GM18499 (cell line): Measurements from ENCODE around the gene ARHGAP15.

Experiments
- ATAC-seq: cut with Tn5 transposase; IDR thresholded peaks from one replicate; pipeline ENCODE4 v1.9.1; 2021; ENCODE audit warnings: moderate number of reproducible peaks; ENCODE audit not compliant: insufficient read depth, unreplicated experiment

Gene ARHGAP15

GRCh38 chr2:143255086-143255485 lies 125.9 kb downstream of the ARHGAP15 start:
- no peak for ATAC-seq

GRCh38 chr2:143255899-143256298 lies 126.7 kb downstream of the ARHGAP15 start:
- ATAC-seq, result no peak

GRCh38 chr2:143258126-143258892 lies 129.1 kb downstream of the ARHGAP15 start:
- ATAC-seq, result no peak

- ATAC-seq, result no peak
Observed at GRCh38 chr2:143259368-143259958, 130.2 kb downstream of the ARHGAP15 start.

GRCh38 chr2:143261986-143262385 lies 132.8 kb downstream of the ARHGAP15 start:
- no peak for ATAC-seq

GRCh38 chr2:143262389-143262788 lies 133.2 kb downstream of the ARHGAP15 start:
- no peak for ATAC-seq

GRCh38 chr2:143263066-143263625 lies 133.9 kb downstream of the ARHGAP15 start:
- ATAC-seq, result no peak

- no peak for ATAC-seq
Observed at GRCh38 chr2:143264851-143265250, 135.6 kb downstream of the ARHGAP15 start.

- ATAC-seq, result no peak
Observed at GRCh38 chr2:143279672-143280071, 150.5 kb downstream of the ARHGAP15 start.

- ATAC-seq, result no peak
Observed at GRCh38 chr2:143280097-143280757, 151.0 kb downstream of the ARHGAP15 start.

- no peak for ATAC-seq
Observed at GRCh38 chr2:143282684-143283083, 153.5 kb downstream of the ARHGAP15 start.

- ATAC-seq, result no peak
Observed at GRCh38 chr2:143284087-143284675, 155.0 kb downstream of the ARHGAP15 start.

GRCh38 chr2:143289025-143289424 lies 159.8 kb downstream of the ARHGAP15 start:
- ATAC-seq, result no peak

GRCh38 chr2:143290221-143290620 lies 161.0 kb downstream of the ARHGAP15 start:
- ATAC-seq, result no peak

- no peak for ATAC-seq
Observed at GRCh38 chr2:143294068-143294467, 164.8 kb downstream of the ARHGAP15 start.

- no peak for ATAC-seq
Observed at GRCh38 chr2:143296089-143296488, 166.9 kb downstream of the ARHGAP15 start.

- ATAC-seq, result no peak
Observed at GRCh38 chr2:143297182-143297581, 168.0 kb downstream of the ARHGAP15 start.

GRCh38 chr2:143300536-143300935 lies 171.3 kb downstream of the ARHGAP15 start:
- ATAC-seq, result no peak

- ATAC-seq, result no peak
Observed at GRCh38 chr2:143311426-143311825, 182.2 kb downstream of the ARHGAP15 start.

- no peak for ATAC-seq
Observed at GRCh38 chr2:143312441-143312840, 183.2 kb downstream of the ARHGAP15 start.

- ATAC-seq, result no peak
Observed at GRCh38 chr2:143313861-143314260, 184.6 kb downstream of the ARHGAP15 start.
